CD8-positive, alpha-beta memory T cell (primary cell): ENCODE measurements around the gene AGAP1. TPM values are rescaled to one million over a fixed set of nuclear protein-coding genes. Genes with fewer than 3 reads are reported as not detected.

Source experiments
- CTCF ChIA-PET: fragments of 350-600 bp; sonication (Branson Sonifier 250); formaldehyde crosslinking; loops from one replicate; lab custom pipeline; 2021; ENCODE audit warnings: antibody characterized with exemption; lab: Charles Lee
- POLR2A ChIA-PET: fragments of 350-600 bp; sonication (Branson Sonifier 250); formaldehyde crosslinking; loops from one replicate; lab custom pipeline; 2021; ENCODE audit warnings: antibody characterized with exemption; lab: Charles Lee
- DNase-seq, 5 donors: peaks; one replicate each; pipeline versions ENCODE4 v3.0.0 to v3.0.0-alpha.2; 2020 to 2022; ENCODE audit warnings: mixed read lengths in 1 of 5
- H3K27ac ChIP-seq: one replicate; pipeline ENCODE4 v1.7.0; 2013; ENCODE audit warnings: low read depth, mild to moderate bottlenecking, low read length, moderate library complexity
- H3K27me3 ChIP-seq: 2 replicates; pipeline ENCODE4 v1.7.0; 2013; ENCODE audit warnings: low read length, mild to moderate bottlenecking; ENCODE audit not compliant: insufficient read depth, poor library complexity, severe bottlenecking
- H3K36me3 ChIP-seq: 2 replicates; pipeline ENCODE4 v1.7.0; 2013; ENCODE audit warnings: mild to moderate bottlenecking, low read length, moderate library complexity; ENCODE audit not compliant: insufficient read depth
- H3K4me1 ChIP-seq: 2 replicates; pipeline ENCODE4 v1.7.0; 2013; ENCODE audit warnings: mild to moderate bottlenecking, low read length, moderate library complexity; ENCODE audit not compliant: insufficient read depth
- H3K4me3 ChIP-seq: 2 replicates; pipeline ENCODE4 v1.7.0; 2013; ENCODE audit warnings: mild to moderate bottlenecking, low read length
- H3K9me3 ChIP-seq: 2 replicates; pipeline ENCODE4 v1.7.0; 2013; ENCODE audit warnings: mild to moderate bottlenecking, low read length
- H3K27ac Mint-ChIP-seq, 8 donors: one replicate each; pipeline ENCODE4 v1.8.0; 2020 to 2021; ENCODE audit warnings: mixed read lengths in 8 of 8, mild to moderate bottlenecking in 6 of 8, inconsistent platforms in 3 of 8, moderate library complexity in 3 of 8
- H3K27me3 Mint-ChIP-seq, 2 donors: one replicate each; pipeline ENCODE4 v1.8.0; 2020 to 2021; ENCODE audit warnings: mixed read lengths in 2 of 2, mild to moderate bottlenecking in 1 of 2, moderate library complexity in 1 of 2
- H3K36me3 Mint-ChIP-seq, 3 donors: one replicate each; pipeline ENCODE4 v1.8.0; 2020 to 2021; ENCODE audit warnings: mixed read lengths in 3 of 3, inconsistent platforms in 1 of 3, mild to moderate bottlenecking in 1 of 3
- H3K4me1 Mint-ChIP-seq, 3 donors: one replicate each; pipeline ENCODE4 v1.8.0; 2020 to 2021; ENCODE audit warnings: mixed read lengths in 3 of 3, inconsistent platforms in 1 of 3, mild to moderate bottlenecking in 1 of 3
- H3K4me3 Mint-ChIP-seq, 7 donors: one replicate each; pipeline ENCODE4 v1.8.0; 2020 to 2021; ENCODE audit warnings: mixed read lengths in 7 of 7, mild to moderate bottlenecking in 6 of 7, moderate library complexity in 4 of 7, inconsistent platforms in 2 of 7
- H3K9me3 Mint-ChIP-seq, 5 donors: one replicate each; pipeline ENCODE4 v1.8.0; 2020 to 2022; ENCODE audit warnings: mixed read lengths in 5 of 5, mild to moderate bottlenecking in 3 of 5, moderate library complexity in 2 of 5, inconsistent platforms in 1 of 5
- polyA plus RNA-seq: library from polyadenylated mRNA; unstranded; fragments of 300-500 nt; fragmentation: Illumina TruSeq; gene quantifications from one replicate; pipeline ENCODE4 v1.2.3, GENCODE V29; 2021
- total RNA-seq, 2 experiments: library from RNA; stranded (reverse); gene quantifications; one replicate each; pipeline ENCODE4 v1.2.3, GENCODE V29; 2021

The AGAP1 gene
- total and polyA plus RNA-seq, 3 experiments from 2014 or later = 1.2 to 3.3 (median 2.7) TPM

DNA sequence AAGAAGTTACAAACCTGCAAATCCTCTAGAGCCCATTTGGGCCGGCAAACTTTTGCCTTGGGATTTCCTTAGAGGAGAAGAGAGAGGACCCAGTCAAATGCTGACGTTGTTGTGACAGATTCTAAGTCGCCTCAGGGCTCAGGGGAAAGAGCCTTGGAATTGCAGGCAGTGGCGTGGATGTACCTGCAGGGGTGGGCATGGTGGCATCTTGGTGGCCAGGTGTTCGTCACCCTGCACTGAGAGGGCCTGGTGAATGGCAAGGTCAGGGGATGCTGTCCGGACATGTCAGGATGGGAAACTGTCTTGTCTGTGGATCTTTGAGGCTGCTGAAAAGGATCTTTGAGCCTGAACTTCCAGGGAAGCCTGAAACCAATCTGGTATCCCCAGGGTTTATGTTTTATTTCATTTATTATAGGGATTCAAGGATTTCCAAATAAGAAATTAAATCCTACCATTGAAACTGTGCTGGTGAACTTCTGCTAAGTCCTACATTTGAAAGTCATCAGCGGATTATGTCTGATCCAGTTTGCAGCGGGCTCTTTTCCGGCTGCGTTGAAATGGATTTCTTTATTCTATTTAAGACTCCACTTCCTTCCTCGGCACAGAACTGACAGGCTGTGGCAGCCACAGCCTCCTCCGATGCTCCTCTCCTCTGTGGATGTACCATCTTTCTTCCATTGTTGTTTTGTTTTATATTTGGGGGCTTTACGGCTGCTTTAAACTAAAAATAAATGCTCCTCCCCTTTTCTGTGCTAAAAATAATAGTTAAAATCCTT is 207.6 kb downstream of the AGAP1 start:
- no peaks in the 10 kb centered on the region for H3K36me3 ChIP-seq
- Mint-ChIP-seq H3K4me1 (peaks cover 0 to 16% (median 11%) of the 10 kb centered on the region in 3 donors), H3K36me3 (no peaks in the 10 kb centered on the region), H3K27me3 (peaks cover 0 to 2% of the 10 kb centered on the region in 2 donors), H3K4me3 (no peak overlapping the region), H3K27ac (peak overlapping the region in 1 of 8 donors; percentile 8), H3K9me3 (no peaks in the 10 kb centered on the region)
- H3K27ac ChIP-seq = no peak overlapping the region
- H3K4me1 ChIP-seq = no peaks in the 10 kb centered on the region
- H3K27me3 ChIP-seq = no peaks in the 10 kb centered on the region
- H3K9me3 ChIP-seq = no peaks in the 10 kb centered on the region
- no peak for DNase-seq
- POLR2A ChIA-PET = no interaction called here
- no peak overlapping the region for H3K4me3 ChIP-seq
- CTCF ChIA-PET = no interaction called here

DNA sequence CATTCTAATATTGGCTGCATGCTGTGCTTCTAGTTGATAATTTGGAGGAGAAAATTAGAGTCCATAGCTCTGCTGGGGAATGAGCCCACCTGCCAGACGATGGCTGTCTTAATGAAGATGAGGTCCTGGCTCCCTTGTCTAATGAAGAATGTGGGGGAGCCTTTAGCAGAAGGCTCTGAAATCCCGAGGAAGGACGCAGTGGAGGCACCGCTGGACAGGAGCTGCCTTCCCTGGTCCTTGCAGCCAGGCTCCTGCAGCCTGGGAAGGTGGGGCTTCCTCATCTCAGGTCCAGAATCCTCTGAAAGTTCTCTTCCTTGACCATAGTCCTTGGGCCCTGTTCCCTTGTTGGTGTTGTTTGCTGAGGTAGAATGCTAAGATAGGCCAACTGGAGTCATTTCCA is 208.3 kb downstream of the AGAP1 start:
- Mint-ChIP-seq H3K27me3 (peaks cover 0 to 2% of the 10 kb centered on the region in 2 donors), H3K9me3 (no peaks in the 10 kb centered on the region), H3K27ac (peak overlapping the region in 1 of 8 donors; percentile 21), H3K4me3 (no peak overlapping the region), H3K4me1 (peaks cover 0 to 16% (median 11%) of the 10 kb centered on the region in 3 donors), H3K36me3 (no peaks in the 10 kb centered on the region)
- Histone ChIP-seq H3K27me3 (no peaks in the 10 kb centered on the region), H3K4me1 (no peaks in the 10 kb centered on the region), H3K4me3 (no peak overlapping the region), H3K9me3 (no peaks in the 10 kb centered on the region), H3K36me3 (no peaks in the 10 kb centered on the region), H3K27ac (no peak overlapping the region)
- CTCF ChIA-PET = no interaction called here
- POLR2A ChIA-PET = no interaction called here
- no peak for DNase-seq

DNA sequence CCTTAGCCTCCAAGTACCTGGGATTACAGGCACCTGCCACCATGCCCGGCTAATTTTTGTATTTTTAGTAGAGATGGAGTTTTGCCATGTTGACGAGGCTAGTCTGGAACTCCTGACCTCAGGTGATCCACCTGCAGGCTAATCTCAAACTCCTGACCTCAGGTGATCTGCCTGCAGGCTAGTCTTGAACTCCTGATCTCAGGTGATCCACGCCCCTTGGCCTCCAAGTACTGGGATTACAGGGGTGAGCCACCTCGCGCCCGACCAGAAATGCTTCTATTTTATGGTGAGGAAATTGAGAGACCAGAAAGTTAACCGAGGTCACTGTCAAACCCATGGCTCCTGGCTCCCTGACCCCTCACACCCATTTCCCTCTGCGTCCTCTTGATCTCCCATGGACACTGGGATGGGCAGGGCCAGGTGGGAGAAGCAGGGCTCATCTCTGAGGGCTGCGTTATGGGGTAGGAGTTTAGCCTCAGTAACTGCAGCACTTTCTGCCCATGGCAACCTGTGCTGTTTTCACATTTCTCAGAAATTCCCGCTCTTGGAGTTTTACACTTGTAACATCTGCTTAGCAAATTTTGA is 210.0 kb downstream of the AGAP1 start:
- H3K27ac Mint-ChIP-seq = peak overlapping the region in 1 of 8 donors; percentile 52
- Histone ChIP-seq H3K9me3 (no peaks in the 10 kb centered on the region), H3K27ac (no peak overlapping the region), H3K27me3 (no peaks in the 10 kb centered on the region), H3K4me1 (no peaks in the 10 kb centered on the region), H3K36me3 (no peaks in the 10 kb centered on the region), H3K4me3 (no peak overlapping the region)
- POLR2A ChIA-PET = no interaction called here
- H3K9me3 Mint-ChIP-seq = no peaks in the 10 kb centered on the region
- peaks cover 0 to 16% (median 15%) of the 10 kb centered on the region in 3 donors for H3K4me1 Mint-ChIP-seq
- CTCF ChIA-PET = no interaction called here
- peaks cover 0 to 2% of the 10 kb centered on the region in 2 donors for H3K27me3 Mint-ChIP-seq
- no peak for DNase-seq
- H3K4me3 Mint-ChIP-seq = no peak overlapping the region
- H3K36me3 Mint-ChIP-seq = no peaks in the 10 kb centered on the region

DNA sequence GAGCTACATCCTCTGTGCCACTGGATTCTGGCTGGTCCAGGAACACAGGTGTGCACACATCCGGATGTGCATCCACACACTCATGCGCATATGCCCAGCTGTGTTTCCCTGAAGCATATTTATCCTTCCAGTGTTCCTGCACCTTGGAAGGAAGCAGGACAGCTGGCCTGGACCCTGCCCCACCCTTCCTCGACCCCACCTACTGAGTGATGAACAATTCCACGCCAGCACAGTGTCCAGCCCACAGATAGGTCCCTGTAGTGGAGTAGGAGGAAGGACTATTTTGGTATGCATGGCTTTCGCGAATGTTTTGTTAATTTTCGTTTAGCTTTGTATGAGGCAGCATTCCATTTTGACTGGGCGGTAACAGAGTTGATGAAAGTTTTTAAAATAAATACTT is 211.5 kb downstream of the AGAP1 start:
- no peaks in the 10 kb centered on the region for H3K4me1 ChIP-seq
- DNase-seq = no peak
- ChIA-PET CTCF (no interaction called here), POLR2A (no interaction called here)
- Mint-ChIP-seq H3K36me3 (no peaks in the 10 kb centered on the region), H3K27ac (no peak overlapping the region), H3K27me3 (peaks cover 0 to 2% of the 10 kb centered on the region in 2 donors), H3K4me3 (no peak overlapping the region), H3K9me3 (no peaks in the 10 kb centered on the region), H3K4me1 (peaks cover 0 to 19% (median 18%) of the 10 kb centered on the region in 3 donors)
- H3K9me3 ChIP-seq = no peaks in the 10 kb centered on the region
- H3K27ac ChIP-seq = no peak overlapping the region
- H3K36me3 ChIP-seq = no peaks in the 10 kb centered on the region
- no peak overlapping the region for H3K4me3 ChIP-seq
- no peaks in the 10 kb centered on the region for H3K27me3 ChIP-seq

DNA sequence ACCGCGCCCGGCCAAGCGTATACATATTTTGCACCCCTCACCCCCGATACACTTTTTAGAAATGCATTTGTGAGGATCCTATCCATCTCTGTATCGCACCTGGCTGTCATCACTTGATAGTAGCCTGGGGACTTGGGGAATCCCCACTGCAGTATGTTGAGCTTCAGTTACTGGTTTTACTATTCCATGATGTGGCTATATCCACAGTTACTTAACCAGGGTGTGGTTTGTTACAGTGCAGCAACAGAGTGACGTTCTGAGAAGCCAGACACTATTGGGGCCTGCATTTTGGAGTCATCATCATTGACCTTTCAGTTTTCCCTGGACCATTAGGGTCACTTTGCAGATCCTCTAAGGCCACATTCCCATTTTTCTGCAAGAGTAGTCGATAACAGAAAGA is 212.7 kb downstream of the AGAP1 start:
- Mint-ChIP-seq H3K9me3 (no peaks in the 10 kb centered on the region), H3K36me3 (no peaks in the 10 kb centered on the region), H3K27me3 (peaks cover 0 to 2% of the 10 kb centered on the region in 2 donors), H3K4me1 (peaks cover 0 to 19% (median 18%) of the 10 kb centered on the region in 3 donors), H3K4me3 (no peak overlapping the region), H3K27ac (no peak overlapping the region)
- Histone ChIP-seq H3K9me3 (no peaks in the 10 kb centered on the region), H3K4me1 (no peaks in the 10 kb centered on the region), H3K36me3 (no peaks in the 10 kb centered on the region), H3K27ac (no peak overlapping the region), H3K27me3 (no peaks in the 10 kb centered on the region), H3K4me3 (no peak overlapping the region)
- no peak for DNase-seq
- CTCF ChIA-PET = no interaction called here
- POLR2A ChIA-PET = no interaction called here

DNA sequence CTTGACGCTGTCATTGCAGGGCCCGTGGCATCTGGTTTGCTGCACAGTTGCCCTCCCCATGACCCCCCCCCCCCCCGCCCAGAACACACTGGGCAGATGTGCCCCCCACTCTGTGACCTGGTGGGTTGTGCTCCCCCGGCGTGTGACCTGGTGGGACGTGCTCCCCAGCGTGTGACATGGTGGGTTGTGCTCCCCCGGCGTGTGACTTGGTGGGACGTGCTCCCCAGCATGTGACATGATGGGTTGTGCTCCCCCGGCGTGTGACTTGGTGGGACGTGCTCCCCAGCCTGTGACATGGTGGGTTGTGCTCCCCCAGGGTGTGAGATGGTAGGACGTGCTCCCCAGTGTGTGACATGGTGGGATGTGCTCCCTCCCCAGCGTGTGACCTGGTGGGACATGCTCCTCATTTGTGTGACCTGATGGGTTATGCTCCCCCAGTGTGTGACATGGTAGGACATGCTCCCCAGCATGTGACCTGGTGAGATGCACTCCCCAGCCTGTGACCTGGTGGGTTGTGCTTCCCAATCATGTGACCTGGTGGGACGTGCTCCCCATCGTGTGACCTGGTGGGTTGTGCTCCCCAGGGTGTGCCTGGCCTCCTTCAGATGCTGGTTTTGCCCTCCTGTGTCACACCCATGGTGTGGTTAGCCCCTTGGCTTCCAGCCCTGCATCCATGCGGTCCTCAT is 213.7 kb downstream of the AGAP1 start:
- no peak overlapping the region for H3K4me3 ChIP-seq
- H3K27me3 Mint-ChIP-seq = peaks cover 0 to 1% of the 10 kb centered on the region in 2 donors
- H3K4me3 Mint-ChIP-seq = no peak overlapping the region
- no peak overlapping the region for H3K27ac Mint-ChIP-seq
- H3K9me3 ChIP-seq = no peaks in the 10 kb centered on the region
- no peaks in the 10 kb centered on the region for H3K36me3 Mint-ChIP-seq
- H3K36me3 ChIP-seq = no peaks in the 10 kb centered on the region
- no peaks in the 10 kb centered on the region for H3K4me1 ChIP-seq
- no peak overlapping the region for H3K27ac ChIP-seq
- no peaks in the 10 kb centered on the region for H3K9me3 Mint-ChIP-seq
- no peak for DNase-seq
- ChIA-PET CTCF (no interaction called here), POLR2A (no interaction called here)
- H3K4me1 Mint-ChIP-seq = peaks cover 0 to 16% (median 12%) of the 10 kb centered on the region in 3 donors
- H3K27me3 ChIP-seq = no peaks in the 10 kb centered on the region

DNA sequence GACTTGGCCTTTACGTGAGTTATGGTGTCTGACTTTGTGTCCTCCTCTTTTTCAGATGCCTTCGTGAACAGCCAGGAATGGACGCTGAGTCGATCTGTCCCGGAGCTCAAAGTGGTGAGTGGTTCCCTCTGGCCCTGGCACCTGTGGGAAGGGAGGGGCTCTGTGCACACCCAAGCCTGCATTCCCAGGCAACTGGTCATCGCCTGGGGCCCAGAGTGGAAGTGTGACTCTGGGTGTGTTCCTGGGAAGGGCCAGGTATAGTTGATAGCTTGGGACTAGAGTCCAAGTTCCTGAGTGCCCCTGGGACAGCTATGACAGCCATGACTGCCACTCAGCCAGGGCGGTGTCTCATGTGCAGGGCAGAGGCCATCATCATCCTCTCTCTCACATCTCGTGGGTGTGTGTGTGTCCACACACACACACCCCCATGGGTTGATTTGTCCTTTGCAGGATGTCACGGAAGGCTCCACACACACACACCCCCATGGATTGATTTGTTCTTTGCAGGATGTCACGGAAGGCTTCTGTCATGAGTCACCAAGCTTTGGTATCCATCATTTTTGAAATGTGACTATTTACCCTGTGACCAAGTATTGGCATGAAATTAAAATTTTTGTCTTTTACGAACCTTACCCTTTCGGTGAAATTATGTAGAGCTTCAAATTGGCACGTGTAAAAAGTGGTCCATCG is 215.4 kb downstream of the AGAP1 start:
- Mint-ChIP-seq H3K4me1 (peaks cover 0 to 18% (median 16%) of the 10 kb centered on the region in 3 donors), H3K4me3 (no peak overlapping the region), H3K36me3 (peaks cover 0 to 2% (median 0%) of the 10 kb centered on the region in 3 donors), H3K9me3 (no peaks in the 10 kb centered on the region), H3K27me3 (peaks cover 0 to 4% of the 10 kb centered on the region in 2 donors), H3K27ac (no peak overlapping the region)
- ChIA-PET CTCF (no interaction called here), POLR2A (no interaction called here)
- no peak for DNase-seq
- H3K4me1 ChIP-seq = no peaks in the 10 kb centered on the region
- no peaks in the 10 kb centered on the region for H3K27me3 ChIP-seq
- no peaks in the 10 kb centered on the region for H3K9me3 ChIP-seq
- H3K4me3 ChIP-seq = no peak overlapping the region
- H3K27ac ChIP-seq = no peak overlapping the region
- no peaks in the 10 kb centered on the region for H3K36me3 ChIP-seq
